Endothelial cell of umbilical vein (primary cell): Measurements from ENCODE around the gene STK24.

ENCODE experiments used
- CTCF ChIP-seq, 2 donors: IDR thresholded peaks; 1 replicate in 1 of 2; 2 replicates in 1 of 2; pipeline ENCODE4 v1.5.1; 2011; ENCODE audit warnings: low read length in 2 of 2, mild to moderate bottlenecking in 2 of 2, moderate library complexity in 2 of 2, control low read depth in 1 of 2, inconsistent platforms in 1 of 2, low read depth in 1 of 2; ENCODE audit not compliant: insufficient read depth in 1 of 2; ENCODE audit errors: extremely low read depth in 1 of 2
- EZH2 ChIP-seq: IDR thresholded peaks from 2 replicates; pipeline ENCODE4 v1.6.1; 2012; ENCODE audit warnings: borderline replicate concordance, low read depth, mild to moderate bottlenecking, moderate library complexity, low read length, inconsistent platforms; ENCODE audit not compliant: severe bottlenecking

- TF ChIP-seq CTCF (IDR thresholded peaks at IDR 0.05; ENCODE audit: extremely low read depth in 1 of 2, insufficient read depth in 1 of 2, low read depth in 1 of 2, low read length in 2 of 2) (no peak), EZH2 (no peak)
These were observed 120.5 kb downstream of the STK24 start for GRCh38 chr13:98456413-98456845.
